Measurements from ENCODE around the gene OR51S1.
"Not testable (repeated sequence)": the region's sequence is repeated elsewhere in the genome, so short reads cannot be mapped to it uniquely, and the experiment has no call there.

GRCh38 chr11:4801316-4801715 is 47.7 kb downstream of the OR51S1 start:
- not testable (repeated sequence) for TF ChIP-seq CTCF (IDR thresholded peaks at IDR 0.05; ENCODE audit: insufficient read depth, low read depth, low read length); EZH2 (IDR thresholded peaks at IDR 0.05; ENCODE audit: insufficient read depth, low read length)

Measured in astrocyte (in vitro differentiated cells and primary cell).